Activated CD4-positive, alpha-beta memory T cell treated with anti-CD3 and anti-CD28 coated beads for 36 hours (primary cell): Measurements from ENCODE around the gene STAT5A. TPM values are rescaled to one million over a fixed set of nuclear protein-coding genes. Genes with fewer than 3 reads are reported as not detected.
"Not testable (repeated sequence)": the region's sequence is repeated elsewhere in the genome, so short reads cannot be mapped to it uniquely, and the experiment has no call there.

Source experiments
- CTCF ChIA-PET: fragments of 350-600 bp; sonication (Branson Sonifier 250); formaldehyde crosslinking; loops from one replicate; lab custom pipeline; 2021; ENCODE audit warnings: antibody characterized with exemption, inconsistent platforms; lab: Charles Lee
- POLR2A ChIA-PET: fragments of 350-600 bp; sonication (Branson Sonifier 250); formaldehyde crosslinking; loops from one replicate; lab custom pipeline; 2021; ENCODE audit warnings: antibody characterized with exemption; lab: Charles Lee
- DNase-seq: peaks from one replicate; pipeline ENCODE4 v3.0.0-alpha.2; 2020
- H3K27ac Mint-ChIP-seq: one replicate; pipeline ENCODE4 v1.8.0; 2021; ENCODE audit warnings: mixed read lengths
- H3K27me3 Mint-ChIP-seq: one replicate; pipeline ENCODE4 v1.8.0; 2021; ENCODE audit warnings: mixed read lengths
- H3K36me3 Mint-ChIP-seq: one replicate; pipeline ENCODE4 v1.8.0; 2021; ENCODE audit warnings: mixed read lengths
- H3K4me1 Mint-ChIP-seq: one replicate; pipeline ENCODE4 v1.8.0; 2021; ENCODE audit warnings: low read depth, mixed read lengths
- H3K4me3 Mint-ChIP-seq: one replicate; pipeline ENCODE4 v1.8.0; 2021; ENCODE audit warnings: mild to moderate bottlenecking, mixed read lengths
- H3K9me3 Mint-ChIP-seq: one replicate; pipeline ENCODE4 v1.8.0; 2021; ENCODE audit warnings: mixed read lengths
- intact Hi-C: fragments of 100-400 bp; cut with micrococcal nuclease; formaldehyde crosslinking; loops from one replicate; pipeline ENCODE4 v1.15.1; 2023
- total RNA-seq, 2 experiments: library from RNA; stranded (reverse); gene quantifications; one replicate each; pipeline ENCODE4 v1.2.3, GENCODE V29; 2021

The STAT5A gene
- total RNA-seq, 2 experiments from 2014 or later: 211 to 215 TPM

DNA sequence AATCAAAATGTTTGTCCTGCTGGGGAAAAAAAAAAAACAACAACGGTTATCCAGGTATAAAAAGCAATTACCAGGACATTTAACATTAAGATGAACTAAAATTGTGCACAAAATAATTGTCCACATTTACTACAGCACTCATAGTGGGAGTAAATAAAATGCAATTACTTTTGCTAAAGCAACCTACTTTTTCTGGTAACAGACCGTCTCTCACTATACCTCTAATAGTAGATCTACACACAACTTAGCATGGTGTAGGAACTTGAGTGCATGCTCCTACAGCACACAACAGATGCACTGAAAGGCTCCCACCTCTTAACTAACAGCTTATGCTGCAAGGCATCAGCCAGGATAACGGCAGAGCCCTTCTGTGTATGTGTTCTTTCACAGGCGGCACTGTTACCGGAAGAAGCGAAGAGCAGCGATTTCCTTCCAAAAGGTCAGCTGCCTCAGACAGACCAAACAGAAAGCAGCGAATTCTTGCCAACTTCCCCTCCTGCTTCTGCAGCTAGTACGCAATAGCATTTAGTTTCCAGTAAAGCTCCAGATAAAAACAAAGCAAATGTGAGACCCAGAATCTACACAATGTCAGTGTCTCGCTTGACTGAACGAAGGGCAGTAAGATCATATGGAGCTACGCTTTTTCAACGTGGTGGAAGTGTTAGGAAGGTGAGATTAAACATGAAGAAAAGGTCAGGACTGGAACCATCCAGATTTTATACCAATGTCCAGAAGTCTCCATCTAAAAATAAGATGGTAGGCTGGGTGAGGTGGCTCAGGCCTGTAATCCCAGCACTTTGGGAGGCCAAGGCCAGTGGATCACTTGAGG, 39.7 kb upstream of the STAT5A start:
- H3K36me3 Mint-ChIP-seq: peaks cover 20% of the 10 kb centered on the region
- H3K27me3 Mint-ChIP-seq: no peaks in the 10 kb centered on the region
- H3K4me1 Mint-ChIP-seq: peaks cover 68% of the 10 kb centered on the region
- H3K9me3 Mint-ChIP-seq: no peaks in the 10 kb centered on the region
- ChIA-PET POLR2A (interaction anchor here (0.6 to 10.0 kb wide), 13 partner anchors 9 to 1961 kb away, joined by 3 to 271 read pairs (median 5); partner anchors contain the start of genes CDC6, STAT3, STAT5A and STAT5B), CTCF (interaction anchor here (0.9 to 3.5 kb wide), 10 partner anchors 13 to 157 kb away, joined by 3 to 35 read pairs (median 3); partner anchors contain the start of genes KCNH4 and STAT5A)
- intact Hi-C loops: loop anchor here (1.0 to 2.0 kb wide), 2 partner anchors 40 to 140 kb away; partner anchors contain the start of genes STAT3 and STAT5A
- peak; percentile 88 for DNase-seq
- H3K27ac Mint-ChIP-seq: peak overlapping the region; percentile 95
- H3K4me3 Mint-ChIP-seq: peak overlapping the region; percentile 73

DNA sequence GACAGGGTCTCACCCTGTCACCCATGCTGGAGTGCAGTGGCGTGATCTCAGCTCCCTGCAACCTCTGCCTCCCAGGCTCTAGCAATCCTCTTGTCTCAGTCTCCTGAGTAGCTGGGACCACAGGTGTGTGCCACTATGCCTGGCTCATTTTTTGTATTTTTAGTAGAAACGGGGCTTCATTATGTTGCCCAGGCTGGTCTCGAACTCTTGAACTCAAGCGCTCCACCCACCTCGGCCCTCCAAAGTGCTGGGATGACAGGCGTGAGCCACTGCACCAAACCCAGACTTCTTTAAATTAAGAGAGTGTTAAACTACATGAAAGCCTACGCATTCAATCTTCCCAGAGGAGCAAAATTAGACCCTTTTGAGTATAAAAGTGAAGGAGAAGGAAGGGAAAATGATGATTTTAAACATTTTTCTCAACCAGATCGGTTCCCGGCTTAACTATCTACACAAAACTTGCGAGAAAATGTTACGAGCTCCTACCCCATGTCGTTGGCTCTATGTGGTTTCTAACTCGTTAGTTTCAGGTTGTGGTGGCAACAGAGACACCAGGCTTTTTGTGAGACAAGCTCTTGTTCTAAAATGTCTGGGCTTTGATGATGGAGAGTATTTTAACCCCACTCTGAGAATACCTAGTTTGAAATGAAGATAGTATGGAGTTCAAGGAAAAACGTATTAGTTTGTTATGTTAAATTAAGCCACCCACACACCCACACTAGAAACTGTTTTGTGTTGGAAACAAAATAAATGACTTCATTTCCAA, 38.4 kb upstream of the STAT5A start:
- DNase-seq: peak; percentile 72
- ChIA-PET CTCF (interaction anchor here (0.9 to 3.5 kb wide), 8 partner anchors 14 to 156 kb away, joined by 3 to 35 read pairs (median 4); no protein-coding TSS in a partner anchor), POLR2A (interaction anchor here (1.0 to 10.0 kb wide), 3 partner anchors 8 to 39 kb away, joined by 3 to 271 read pairs (median 56); partner anchors contain the start of genes STAT5A and STAT5B)
- peaks cover 69% of the 10 kb centered on the region for H3K4me1 Mint-ChIP-seq
- peak overlapping the region; percentile 73 for H3K4me3 Mint-ChIP-seq
- no peaks in the 10 kb centered on the region for H3K9me3 Mint-ChIP-seq
- H3K27ac Mint-ChIP-seq: peak overlapping the region; percentile 95
- no peaks in the 10 kb centered on the region for H3K27me3 Mint-ChIP-seq
- intact Hi-C loops: loop anchor here (1.0 to 5.0 kb wide), 3 partner anchors 21 to 139 kb away; partner anchors contain the start of gene STAT3
- peaks cover 14% of the 10 kb centered on the region for H3K36me3 Mint-ChIP-seq

DNA sequence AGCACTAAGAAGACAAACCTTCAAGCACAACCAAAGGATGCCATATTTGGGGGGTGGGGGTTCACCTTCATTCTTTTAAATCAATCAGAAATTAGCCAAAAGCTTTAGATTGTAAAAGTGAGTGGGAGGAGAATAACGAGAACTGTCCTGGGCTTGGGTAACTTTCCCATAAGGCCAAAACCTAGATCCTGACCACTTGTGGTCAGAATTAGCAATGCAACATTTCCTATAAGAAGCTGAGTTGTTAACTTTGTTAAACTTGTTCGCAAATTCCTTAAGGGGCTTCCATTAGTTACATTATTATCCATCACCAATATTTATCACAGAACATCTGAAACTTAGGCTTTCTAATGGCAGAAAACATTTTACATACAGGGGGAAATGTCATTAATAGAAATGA, 37.2 kb upstream of the STAT5A start:
- Mint-ChIP-seq H3K36me3 (peaks cover 14% of the 10 kb centered on the region), H3K4me1 (peaks cover 73% of the 10 kb centered on the region), H3K9me3 (no peaks in the 10 kb centered on the region), H3K27ac (peak overlapping the region; percentile 95), H3K27me3 (no peaks in the 10 kb centered on the region), H3K4me3 (no peak overlapping the region)
- CTCF ChIA-PET: interaction anchor here (0.8 to 3.5 kb wide), 3 partner anchors 19 to 70 kb away, joined by 3 to 35 read pairs (median 8); no protein-coding TSS in a partner anchor
- intact Hi-C loops: loop anchor here (5.0 kb wide), 1 partner anchor 86 kb away; no protein-coding TSS in a partner anchor
- no peak for DNase-seq
- POLR2A ChIA-PET: interaction anchor here (5.4 to 10.0 kb wide), 2 partner anchors 21 to 38 kb away, joined by 56 to 271 read pairs; partner anchors contain the start of genes STAT5A and STAT5B

DNA sequence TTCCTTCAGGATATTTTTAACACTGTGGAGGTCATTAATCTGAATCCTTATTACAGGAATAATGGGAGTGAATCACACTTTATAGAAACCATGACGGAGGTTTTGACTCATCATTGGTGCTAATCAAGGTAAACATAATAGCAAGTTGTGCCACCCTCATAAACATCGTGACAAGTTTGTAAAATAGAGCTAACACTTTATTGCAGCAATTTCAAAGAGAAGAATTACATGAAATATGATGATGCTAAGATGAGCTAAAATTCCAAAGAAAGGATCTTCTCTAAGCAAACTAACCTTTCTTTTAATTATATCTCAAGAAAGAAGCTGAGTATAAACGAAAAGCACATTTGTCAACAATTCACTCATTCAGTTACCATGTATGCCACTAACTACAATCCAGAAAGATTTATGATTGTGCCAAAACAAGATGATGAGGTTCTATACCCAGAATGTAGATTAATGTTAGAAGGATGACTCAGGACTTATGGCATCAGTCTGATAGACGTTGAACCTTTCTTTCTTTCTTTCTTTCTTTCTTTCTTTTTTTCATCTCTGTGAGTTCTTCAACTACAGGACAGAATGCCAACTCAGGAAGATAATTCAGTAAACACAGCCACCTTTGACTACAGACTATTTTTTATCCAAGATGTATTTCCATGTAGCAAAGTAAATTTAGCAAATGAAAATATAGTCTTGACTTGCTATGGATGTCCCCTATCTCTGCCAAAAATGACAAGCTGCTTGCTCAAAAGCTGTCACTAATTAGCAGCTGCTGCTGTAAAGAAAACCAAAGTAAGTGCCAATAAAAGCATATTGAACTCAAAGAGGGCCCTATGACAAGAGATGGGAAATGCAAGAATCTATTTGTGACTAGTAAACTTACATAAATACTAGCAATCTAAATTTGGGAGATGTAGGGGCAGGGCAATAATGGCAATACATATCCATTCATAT, 35.4 kb upstream of the STAT5A start:
- no peak for DNase-seq
- Mint-ChIP-seq H3K36me3 (peaks cover 8% of the 10 kb centered on the region), H3K4me1 (peaks cover 67% of the 10 kb centered on the region), H3K27ac (peak overlapping the region; percentile 97), H3K4me3 (peak overlapping the region; percentile 40), H3K9me3 (no peaks in the 10 kb centered on the region), H3K27me3 (no peaks in the 10 kb centered on the region)
- ChIA-PET CTCF (interaction anchor here (0.7 to 2.7 kb wide), 3 partner anchors 18 to 36 kb away, joined by 3 to 8 read pairs (median 3); no protein-coding TSS in a partner anchor), POLR2A (interaction anchor here (1.1 to 10.0 kb wide), 3 partner anchors 10 to 88 kb away, joined by 3 to 271 read pairs (median 5); partner anchors contain the start of gene STAT5B)
- intact Hi-C loops: loop anchor here (2.0 to 5.0 kb wide), 2 partner anchors 30 to 84 kb away; no protein-coding TSS in a partner anchor

DNA sequence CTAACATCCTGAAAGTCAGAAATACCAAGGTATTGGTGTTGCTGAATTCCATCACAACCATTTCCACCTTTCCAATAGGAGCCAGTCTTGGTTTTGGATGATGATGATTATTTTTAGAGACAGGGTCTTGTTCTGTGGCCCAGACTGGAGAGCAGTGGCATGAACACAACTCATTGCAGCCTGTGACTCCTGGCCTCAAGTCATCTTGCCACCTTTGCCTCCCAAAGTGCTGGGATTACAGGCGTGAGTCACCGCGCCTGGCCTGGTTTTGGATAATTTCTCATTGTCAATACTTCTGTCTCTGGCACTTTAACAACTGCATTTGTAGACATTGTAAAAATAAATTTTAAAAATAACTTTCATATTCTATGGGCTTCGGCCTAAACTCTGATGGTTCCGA, 34.7 kb upstream of the STAT5A start:
- peaks cover 63% of the 10 kb centered on the region for H3K4me1 Mint-ChIP-seq
- ChIA-PET POLR2A (interaction anchor here (0.6 to 10.0 kb wide), 4 partner anchors 10 to 87 kb away, joined by 3 to 271 read pairs (median 4); partner anchors contain the start of gene STAT5B), CTCF (interaction anchor here (0.5 to 2.7 kb wide), 3 partner anchors 24 to 35 kb away, joined by 3 to 8 read pairs (median 3); no protein-coding TSS in a partner anchor)
- no peaks in the 10 kb centered on the region for H3K9me3 Mint-ChIP-seq
- H3K27ac Mint-ChIP-seq: peak overlapping the region; percentile 97
- H3K4me3 Mint-ChIP-seq: peak overlapping the region; percentile 40
- peaks cover 6% of the 10 kb centered on the region for H3K36me3 Mint-ChIP-seq
- no peaks in the 10 kb centered on the region for H3K27me3 Mint-ChIP-seq
- peak; percentile 65 for DNase-seq
- intact Hi-C loops: loop anchor here (2.0 to 5.0 kb wide), 2 partner anchors 31 to 84 kb away; no protein-coding TSS in a partner anchor

DNA sequence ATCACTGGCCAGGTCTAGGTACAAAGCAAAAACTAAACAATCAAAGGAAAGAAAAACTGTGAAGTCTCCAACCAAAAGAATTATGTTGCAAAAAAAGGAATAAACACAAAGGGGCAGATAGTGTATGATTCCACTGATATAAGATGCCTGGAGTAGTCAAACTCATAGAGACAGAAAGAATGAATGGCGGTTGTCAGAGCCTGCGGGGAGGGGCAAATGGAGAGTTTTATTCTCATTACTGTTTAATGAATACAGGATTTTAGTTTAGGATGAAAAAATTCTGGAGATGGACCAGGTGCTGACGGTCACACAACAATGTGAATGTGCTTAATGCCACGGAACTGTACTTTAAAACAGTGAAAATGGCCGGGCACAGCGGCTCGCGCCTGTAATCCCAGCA, 32.9 kb upstream of the STAT5A start:
- Mint-ChIP-seq H3K27me3 (no peaks in the 10 kb centered on the region), H3K4me3 (no peak overlapping the region), H3K36me3 (peaks cover 1% of the 10 kb centered on the region), H3K27ac (peak overlapping the region; percentile 9), H3K4me1 (peaks cover 60% of the 10 kb centered on the region), H3K9me3 (no peaks in the 10 kb centered on the region)
- DNase-seq: no peak
- ChIA-PET CTCF (no interaction called here), POLR2A (interaction anchor here (0.7 to 10.0 kb wide), 2 partner anchors 16 to 34 kb away, joined by 3 to 271 read pairs; partner anchors contain the start of gene STAT5B)
- intact Hi-C loops: no loop called here

DNA sequence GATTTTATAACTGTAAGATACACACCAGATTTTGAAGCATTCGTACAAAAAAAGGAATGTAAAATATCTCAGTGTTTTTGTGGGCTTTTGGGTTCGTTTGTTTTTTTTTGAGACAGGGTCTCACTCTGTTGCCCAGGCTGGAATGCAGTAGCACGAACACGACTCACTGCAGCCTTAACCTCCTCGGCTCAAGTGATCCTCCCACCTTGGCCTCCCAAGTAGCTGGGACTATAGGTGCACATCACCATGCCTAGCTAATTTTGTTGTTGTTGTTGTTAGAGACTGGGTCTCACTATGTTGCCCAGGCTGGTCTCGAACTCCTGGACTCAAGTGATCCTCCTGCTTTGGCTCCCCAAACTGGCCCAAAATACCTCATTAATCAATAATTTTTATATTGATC, 28.0 kb upstream of the STAT5A start:
- intact Hi-C loops: no loop called here
- peaks cover 7% of the 10 kb centered on the region for H3K36me3 Mint-ChIP-seq
- H3K9me3 Mint-ChIP-seq: no peaks in the 10 kb centered on the region
- POLR2A ChIA-PET: no interaction called here
- no peaks in the 10 kb centered on the region for H3K27me3 Mint-ChIP-seq
- DNase-seq: no peak
- CTCF ChIA-PET: interaction anchor here (0.7 kb wide), 1 partner anchor 52 kb away, joined by 3 read pairs; no protein-coding TSS in a partner anchor
- H3K4me1 Mint-ChIP-seq: peaks cover 33% of the 10 kb centered on the region
- H3K27ac Mint-ChIP-seq: no peak overlapping the region
- no peak overlapping the region for H3K4me3 Mint-ChIP-seq

DNA sequence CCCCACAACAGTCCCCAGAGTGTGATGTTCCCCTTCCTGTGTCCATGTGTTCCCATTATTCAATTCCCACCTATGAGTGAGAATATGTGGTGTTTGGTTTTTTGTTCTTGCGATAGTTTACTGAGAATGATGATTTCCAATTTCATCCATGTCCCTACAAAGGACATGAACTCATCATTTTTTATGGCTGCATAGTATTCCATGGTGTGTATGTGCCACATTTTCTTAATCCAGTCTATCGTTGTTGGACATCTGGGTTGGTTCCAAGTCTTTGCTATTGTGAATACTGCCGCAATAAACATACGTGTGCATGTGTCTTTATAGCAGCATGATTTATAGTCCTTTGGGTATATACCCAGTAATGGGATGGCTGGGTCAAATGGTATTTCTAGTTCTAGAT, 23.9 kb upstream of the STAT5A start:
- H3K9me3 Mint-ChIP-seq, H3K27me3 Mint-ChIP-seq, intact Hi-C loops, DNase-seq, H3K4me3 Mint-ChIP-seq, H3K27ac Mint-ChIP-seq: not testable (repeated sequence)
- Mint-ChIP-seq H3K36me3 (peaks cover 23% of the 10 kb centered on the region), H3K4me1 (peaks cover 40% of the 10 kb centered on the region)
- ChIA-PET POLR2A (interaction anchor here (2.4 kb wide), 1 partner anchor 11 kb away, joined by 5 read pairs; no protein-coding TSS in a partner anchor), CTCF (interaction anchor here (0.6 kb wide), 1 partner anchor 20 kb away, joined by 3 read pairs; no protein-coding TSS in a partner anchor)

DNA sequence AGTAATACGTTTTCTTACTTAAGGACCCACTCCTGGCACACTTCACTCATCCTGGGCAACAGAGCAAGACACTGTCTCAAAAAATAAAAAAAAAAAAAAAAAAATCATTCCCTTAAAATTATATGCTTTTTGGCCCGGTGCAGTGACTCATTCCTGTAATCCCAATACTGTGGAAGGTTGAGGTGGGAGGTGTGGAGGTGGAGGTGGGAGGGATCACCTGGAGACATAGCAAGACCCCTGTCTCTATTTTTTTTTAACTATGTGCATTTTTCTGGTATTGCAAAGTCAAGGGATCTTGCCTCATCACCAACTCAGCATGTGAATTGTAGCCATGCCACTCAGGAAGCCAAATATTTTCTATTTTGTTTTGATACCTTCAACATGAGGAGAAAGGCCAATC, 21.8 kb upstream of the STAT5A start:
- H3K4me3 Mint-ChIP-seq: peak overlapping the region; percentile 21
- peaks cover 31% of the 10 kb centered on the region for H3K36me3 Mint-ChIP-seq
- H3K9me3 Mint-ChIP-seq: no peaks in the 10 kb centered on the region
- ChIA-PET POLR2A (interaction anchor here (1.7 to 13.7 kb wide), 3 partner anchors 16 to 122 kb away, joined by 5 to 271 read pairs (median 54); partner anchors contain the start of genes STAT3 and STAT5A), CTCF (interaction anchor here (0.7 to 1.0 kb wide), 2 partner anchors 17 to 44 kb away, joined by 3 read pairs; no protein-coding TSS in a partner anchor)
- H3K27me3 Mint-ChIP-seq: no peaks in the 10 kb centered on the region
- H3K27ac Mint-ChIP-seq: peak overlapping the region; percentile 91
- peaks cover 52% of the 10 kb centered on the region for H3K4me1 Mint-ChIP-seq
- DNase-seq: no peak
- intact Hi-C loops: loop anchor here (2.0 kb wide), 2 partner anchors 36 to 74 kb away; no protein-coding TSS in a partner anchor
